ENCODE measurements around the gene COX6B1.
"Not testable (repeated sequence)": the region's sequence is repeated elsewhere in the genome, so short reads cannot be mapped to it uniquely, and the experiment has no call there.

COX6B1 gene

DNA sequence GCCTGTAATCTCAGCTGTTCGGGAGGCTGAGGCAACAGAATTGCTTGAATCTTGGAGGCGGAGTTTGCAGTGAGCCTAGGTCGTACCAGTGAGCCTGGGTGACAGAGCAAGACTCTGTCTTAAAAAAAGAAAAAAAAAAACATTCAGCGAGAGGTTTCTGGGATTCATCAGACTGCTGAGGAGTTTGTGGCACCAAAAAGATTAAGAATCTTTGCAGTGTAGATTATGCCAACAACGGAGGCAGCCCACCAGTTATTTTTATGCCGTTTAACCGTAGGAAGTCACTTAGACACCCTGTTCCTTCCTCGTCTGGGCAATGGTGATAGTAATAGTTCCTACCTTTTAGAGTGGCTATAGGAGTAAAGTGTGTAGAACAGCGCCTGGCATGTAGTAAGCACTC is 2.5 kb downstream of the COX6B1 start:
- H3K9ac ChIP-seq (ENCODE audit: low read length): no peak overlapping the region
- no peaks in the 10 kb centered on the region for H3K4me1 ChIP-seq (ENCODE audit: control insufficient read depth, low read depth, low read length)
- no peak overlapping the region for H3K27ac ChIP-seq (ENCODE audit: low read length)
- no peaks in the 10 kb centered on the region for H3K9me3 ChIP-seq (ENCODE audit: control insufficient read depth, low read depth, low read length)
- H3K27me3 ChIP-seq (ENCODE audit: control insufficient read depth, insufficient read depth, low read length): peaks cover 10% of the 10 kb centered on the region
- H3K4me3 ChIP-seq (ENCODE audit: low read length): no peak overlapping the region
- peaks cover 22% of the 10 kb centered on the region for H3K36me3 ChIP-seq (ENCODE audit: control insufficient read depth, low read depth, low read length)

DNA sequence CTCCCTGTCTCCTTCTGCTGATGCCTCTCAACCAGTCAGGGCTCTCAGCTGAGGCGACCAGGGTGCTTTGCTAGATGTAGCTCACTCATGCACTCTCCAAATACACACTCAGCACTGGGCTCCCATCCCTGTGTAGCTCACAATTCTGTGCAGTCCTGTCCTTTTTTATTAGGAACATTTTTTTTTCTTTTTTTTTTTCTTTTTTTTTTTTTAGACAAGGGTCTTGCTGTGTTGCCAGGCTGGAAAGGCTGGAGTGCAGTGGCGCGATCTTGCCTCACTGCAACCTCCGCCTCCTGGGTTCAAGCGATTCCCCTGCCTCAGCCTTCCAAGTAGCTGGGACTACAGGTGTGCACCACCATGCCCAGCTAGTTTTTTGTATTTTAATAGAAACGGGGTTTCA is 6.7 kb downstream of the COX6B1 start:
- not testable (repeated sequence) for H3K27ac ChIP-seq (ENCODE audit: low read length); H3K9me3 ChIP-seq (ENCODE audit: control insufficient read depth, low read depth, low read length); H3K4me3 ChIP-seq (ENCODE audit: low read length); H3K9ac ChIP-seq (ENCODE audit: low read length); H3K27me3 ChIP-seq (ENCODE audit: control insufficient read depth, insufficient read depth, low read length); H3K4me1 ChIP-seq (ENCODE audit: control insufficient read depth, low read depth, low read length)
- peaks cover 40% of the 10 kb centered on the region for H3K36me3 ChIP-seq (ENCODE audit: control insufficient read depth, low read depth, low read length)

DNA sequence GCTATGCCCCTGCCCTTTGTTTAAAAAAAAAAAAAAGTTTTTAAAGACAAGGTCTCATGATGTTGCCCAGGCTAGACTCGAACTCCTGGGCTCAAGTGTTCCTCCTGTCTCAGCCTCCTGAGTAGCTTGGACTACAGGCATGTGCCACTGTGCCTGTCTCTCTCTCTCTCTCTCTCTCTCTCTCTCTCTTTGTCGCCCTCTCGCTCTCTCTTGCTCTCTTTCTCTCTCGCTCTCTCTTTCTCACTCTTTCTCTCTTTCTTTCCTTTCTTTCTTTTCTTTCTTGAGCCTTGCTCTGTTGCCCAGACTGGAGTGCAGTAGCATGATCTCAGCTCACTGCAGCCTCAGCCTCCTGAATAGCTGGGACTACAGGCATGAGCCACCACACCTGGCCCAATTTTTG is 7.5 kb downstream of the COX6B1 start:
- Histone ChIP-seq H3K36me3 (ENCODE audit: control insufficient read depth, low read depth, low read length) (peaks cover 40% of the 10 kb centered on the region), H3K9ac (ENCODE audit: low read length) (no peak overlapping the region), H3K27ac (ENCODE audit: low read length) (no peak overlapping the region), H3K4me1 (ENCODE audit: control insufficient read depth, low read depth, low read length) (no peaks in the 10 kb centered on the region), H3K4me3 (ENCODE audit: low read length) (no peak overlapping the region), H3K9me3 (ENCODE audit: control insufficient read depth, low read depth, low read length) (no peaks in the 10 kb centered on the region), H3K27me3 (ENCODE audit: control insufficient read depth, insufficient read depth, low read length) (no peaks in the 10 kb centered on the region)

DNA sequence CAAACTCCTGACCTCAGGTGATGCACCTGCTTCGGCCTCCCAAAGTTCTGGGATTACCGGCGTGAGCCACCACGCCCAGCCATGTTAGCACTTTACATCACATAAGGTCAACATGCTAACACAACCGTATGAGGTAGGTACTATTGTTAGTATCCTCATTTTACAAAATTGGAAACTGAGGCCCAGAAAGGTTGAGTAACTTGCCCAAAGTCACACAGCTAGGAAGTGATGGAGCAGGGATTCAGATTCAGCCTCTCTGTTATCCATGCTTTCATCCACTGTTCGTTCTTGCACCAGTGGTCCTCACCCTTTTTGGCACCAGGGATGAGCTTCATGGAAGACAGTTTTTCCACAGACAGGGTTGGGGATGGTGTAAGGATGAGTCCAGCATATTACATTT is 8.6 kb downstream of the COX6B1 start:
- no peak overlapping the region for H3K4me3 ChIP-seq (ENCODE audit: low read length)
- no peaks in the 10 kb centered on the region for H3K9me3 ChIP-seq (ENCODE audit: control insufficient read depth, low read depth, low read length)
- H3K9ac ChIP-seq (ENCODE audit: low read length): no peak overlapping the region
- peaks cover 35% of the 10 kb centered on the region for H3K36me3 ChIP-seq (ENCODE audit: control insufficient read depth, low read depth, low read length)
- no peaks in the 10 kb centered on the region for H3K4me1 ChIP-seq (ENCODE audit: control insufficient read depth, low read depth, low read length)
- H3K27me3 ChIP-seq (ENCODE audit: control insufficient read depth, insufficient read depth, low read length): no peaks in the 10 kb centered on the region
- no peak overlapping the region for H3K27ac ChIP-seq (ENCODE audit: low read length)

DNA sequence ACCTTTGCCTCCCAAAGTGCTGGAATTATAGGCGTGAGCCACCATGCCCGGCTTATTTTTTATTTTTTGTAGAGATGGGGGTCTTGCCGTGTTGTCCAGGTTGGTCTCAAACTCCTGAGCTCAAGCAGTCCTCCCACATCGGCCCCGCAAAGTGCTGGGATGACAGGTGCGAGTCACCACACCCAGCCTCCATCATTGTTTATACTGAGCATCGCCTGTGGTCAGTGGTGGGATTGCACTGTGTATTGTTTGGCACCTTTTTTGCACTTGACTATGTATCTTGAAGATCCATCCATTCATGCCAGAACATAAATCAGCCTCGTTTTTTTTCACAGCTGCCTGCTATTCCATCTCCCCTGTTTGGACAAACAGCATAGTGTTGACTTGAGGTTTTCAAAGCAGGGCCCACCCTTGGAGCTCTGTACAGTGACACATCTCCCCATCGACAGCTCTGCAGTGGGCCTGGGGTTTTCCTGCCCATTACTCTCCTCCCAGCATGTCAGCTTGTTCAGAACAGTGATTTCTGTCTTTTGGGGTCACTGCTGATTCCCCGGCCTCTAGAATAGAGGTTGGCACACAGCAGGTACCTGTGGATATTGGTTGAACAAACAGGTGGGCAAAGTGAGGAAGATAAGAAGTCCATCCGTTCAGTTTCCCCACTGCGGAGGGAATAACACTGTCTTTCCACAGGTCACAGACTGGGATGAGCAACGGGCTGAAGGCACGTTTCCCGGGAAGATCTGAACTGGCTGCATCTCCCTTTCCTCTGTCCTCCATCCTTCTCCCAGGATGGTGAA is 10.0 kb downstream of the COX6B1 start:
- Histone ChIP-seq H3K9me3 (ENCODE audit: control insufficient read depth, low read depth, low read length) (no peaks in the 10 kb centered on the region), H3K36me3 (ENCODE audit: control insufficient read depth, low read depth, low read length) (peaks cover 35% of the 10 kb centered on the region), H3K4me1 (ENCODE audit: control insufficient read depth, low read depth, low read length) (no peaks in the 10 kb centered on the region), H3K4me3 (ENCODE audit: low read length) (no peak overlapping the region), H3K27me3 (ENCODE audit: control insufficient read depth, insufficient read depth, low read length) (no peaks in the 10 kb centered on the region), H3K27ac (ENCODE audit: low read length) (no peak overlapping the region), H3K9ac (ENCODE audit: low read length) (no peak overlapping the region)

DNA sequence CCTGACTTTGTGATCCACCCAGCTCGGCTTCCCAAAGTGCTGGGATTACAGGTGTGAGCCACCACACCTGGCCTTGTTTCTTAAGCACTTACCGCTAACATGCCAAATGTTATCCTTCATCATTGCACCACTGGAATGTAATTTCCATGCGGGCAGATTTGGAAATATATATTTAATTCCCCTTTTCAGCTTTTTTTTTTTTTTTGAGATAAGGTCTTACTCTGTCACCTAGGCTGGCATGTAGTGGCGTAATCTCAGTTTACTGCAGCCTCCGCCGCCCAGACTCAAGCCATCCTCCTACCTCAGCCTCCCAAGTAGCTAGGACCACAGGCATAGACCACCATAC is 13.8 kb downstream of the COX6B1 start:
- Histone ChIP-seq H3K9me3 (ENCODE audit: control insufficient read depth, low read depth, low read length) (no peaks in the 10 kb centered on the region), H3K27me3 (ENCODE audit: control insufficient read depth, insufficient read depth, low read length) (no peaks in the 10 kb centered on the region), H3K9ac (ENCODE audit: low read length) (no peak overlapping the region), H3K27ac (ENCODE audit: low read length) (no peak overlapping the region), H3K4me3 (ENCODE audit: low read length) (no peak overlapping the region), H3K4me1 (ENCODE audit: control insufficient read depth, low read depth, low read length) (no peaks in the 10 kb centered on the region), H3K36me3 (ENCODE audit: control insufficient read depth, low read depth, low read length) (peaks cover 6% of the 10 kb centered on the region)

DNA sequence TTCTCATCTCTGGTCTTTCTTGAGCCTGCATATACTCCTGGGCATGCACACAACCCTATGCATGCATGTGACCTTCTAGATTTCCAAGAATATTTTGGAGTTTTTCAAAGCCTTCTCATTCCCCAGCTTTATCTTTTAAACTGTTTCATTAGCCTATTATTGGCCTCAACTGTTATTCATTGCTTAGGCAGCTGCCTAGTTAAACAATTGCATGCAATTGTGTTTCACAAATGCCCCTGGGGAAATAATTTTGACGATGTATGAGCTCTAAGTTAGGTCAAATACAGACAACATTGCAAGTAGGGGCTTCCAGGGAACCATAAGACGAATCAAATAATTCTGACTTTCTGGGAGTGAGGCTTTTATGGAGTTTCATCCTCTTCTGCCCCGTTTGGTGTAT is 15.9 kb downstream of the COX6B1 start:
- Histone ChIP-seq H3K4me1 (ENCODE audit: control insufficient read depth, low read depth, low read length) (no peaks in the 10 kb centered on the region), H3K9ac (ENCODE audit: low read length) (no peak overlapping the region), H3K4me3 (ENCODE audit: low read length) (no peak overlapping the region), H3K27ac (ENCODE audit: low read length) (no peak overlapping the region), H3K27me3 (ENCODE audit: control insufficient read depth, insufficient read depth, low read length) (no peaks in the 10 kb centered on the region), H3K36me3 (ENCODE audit: control insufficient read depth, low read depth, low read length) (no peaks in the 10 kb centered on the region), H3K9me3 (ENCODE audit: control insufficient read depth, low read depth, low read length) (no peaks in the 10 kb centered on the region)

DNA sequence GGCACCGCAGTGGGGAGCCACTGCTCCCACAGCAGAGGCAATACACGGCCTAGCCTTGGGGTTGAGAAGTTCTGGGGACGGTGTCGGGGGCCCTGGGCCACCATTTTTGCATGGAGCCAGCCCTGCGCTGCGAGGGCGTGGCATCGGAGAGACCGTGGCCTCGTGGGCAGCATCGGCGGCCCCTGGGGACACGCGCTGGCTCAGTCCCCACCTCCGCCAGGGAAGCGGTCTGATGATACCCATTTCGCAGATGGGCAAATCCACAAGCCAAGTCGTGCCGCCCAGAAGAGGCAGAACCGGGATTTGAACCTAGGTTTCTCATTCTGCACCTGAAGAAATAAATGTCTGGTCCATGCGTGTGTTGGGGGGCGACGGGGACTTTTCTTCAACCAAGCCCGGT is 17.0 kb downstream of the COX6B1 start:
- Histone ChIP-seq H3K36me3 (ENCODE audit: control insufficient read depth, low read depth, low read length) (no peaks in the 10 kb centered on the region), H3K27me3 (ENCODE audit: control insufficient read depth, insufficient read depth, low read length) (peaks cover 4% of the 10 kb centered on the region), H3K9me3 (ENCODE audit: control insufficient read depth, low read depth, low read length) (no peaks in the 10 kb centered on the region), H3K4me1 (ENCODE audit: control insufficient read depth, low read depth, low read length) (no peaks in the 10 kb centered on the region), H3K9ac (ENCODE audit: low read length) (no peak overlapping the region), H3K4me3 (ENCODE audit: low read length) (no peak overlapping the region), H3K27ac (ENCODE audit: low read length) (no peak overlapping the region)

DNA sequence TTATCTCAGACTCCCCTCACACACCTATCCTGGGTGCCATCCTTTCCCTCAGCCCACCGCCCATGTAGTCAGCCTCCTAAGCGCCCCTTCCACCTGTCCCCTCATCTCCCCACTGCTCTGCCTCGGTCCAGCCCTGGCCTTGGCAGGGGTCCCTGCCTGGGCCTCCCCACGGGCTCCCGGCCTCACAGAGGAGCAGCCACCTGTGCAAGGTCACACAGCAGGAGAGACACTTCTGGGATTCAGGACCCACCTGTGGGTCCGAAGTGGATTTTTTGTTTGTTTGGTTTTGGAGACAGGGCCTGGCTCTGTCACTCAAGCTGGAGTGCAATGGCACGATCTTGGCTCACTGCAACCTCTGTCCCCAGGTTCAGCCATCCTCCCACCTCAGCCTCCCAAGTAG is 17.5 kb downstream of the COX6B1 start:
- Histone ChIP-seq H3K4me1 (ENCODE audit: control insufficient read depth, low read depth, low read length) (no peaks in the 10 kb centered on the region), H3K4me3 (ENCODE audit: low read length) (no peak overlapping the region), H3K9me3 (ENCODE audit: control insufficient read depth, low read depth, low read length) (no peaks in the 10 kb centered on the region), H3K27ac (ENCODE audit: low read length) (no peak overlapping the region), H3K27me3 (ENCODE audit: control insufficient read depth, insufficient read depth, low read length) (peaks cover 4% of the 10 kb centered on the region), H3K9ac (ENCODE audit: low read length) (no peak overlapping the region), H3K36me3 (ENCODE audit: control insufficient read depth, low read depth, low read length) (no peaks in the 10 kb centered on the region)

DNA sequence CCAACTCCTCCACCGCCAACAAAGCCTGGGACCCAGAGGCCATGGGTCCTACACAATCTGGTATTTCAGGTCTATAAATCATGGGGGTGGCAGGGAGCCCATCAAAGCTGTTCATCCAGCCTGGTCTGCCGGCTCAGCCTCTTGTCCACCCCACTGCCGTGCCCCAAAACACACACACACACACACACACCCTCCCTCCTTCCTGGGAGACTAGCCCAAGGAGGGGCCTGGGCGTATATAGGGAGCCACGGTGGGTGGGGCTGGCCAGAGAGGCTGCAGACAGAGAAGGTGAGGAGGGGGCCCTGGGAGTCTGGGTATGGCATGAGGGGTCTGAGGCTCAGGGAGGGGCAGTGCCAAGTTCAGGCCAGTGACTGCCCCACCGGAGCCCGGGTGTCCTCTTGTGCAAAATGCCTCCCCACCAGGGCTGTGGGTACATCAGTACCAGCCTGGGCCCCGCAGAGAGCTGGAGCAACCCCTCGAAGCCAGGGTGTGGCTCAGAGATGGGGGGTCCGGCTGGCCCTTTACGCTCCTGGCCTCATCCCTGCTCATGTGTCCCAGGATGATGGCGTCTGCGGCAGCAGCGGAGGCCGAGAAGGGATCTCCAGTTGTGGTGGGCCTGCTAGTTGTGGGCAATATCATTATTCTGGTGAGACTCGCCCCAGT is 18.3 kb downstream of the COX6B1 start, which contains the start of gene UPK1A:
Gene UPK1A, plus strand, starts transcription at position 267 of the 663 bp plus-strand sequence. Its CDS starts 296 bp downstream, at position 563.
- no peaks in the 10 kb centered on the region for H3K4me1 ChIP-seq (ENCODE audit: control insufficient read depth, low read depth, low read length)
- H3K9ac ChIP-seq (ENCODE audit: low read length): no peak within 1 kb of the TSS
- H3K9me3 ChIP-seq (ENCODE audit: control insufficient read depth, low read depth, low read length): no peaks in the 10 kb centered on the region
- no peaks in the 10 kb centered on the region for H3K36me3 ChIP-seq (ENCODE audit: control insufficient read depth, low read depth, low read length)
- no peak within 1 kb of the TSS for H3K4me3 ChIP-seq (ENCODE audit: low read length)
- peaks cover 4% of the 10 kb centered on the region for H3K27me3 ChIP-seq (ENCODE audit: control insufficient read depth, insufficient read depth, low read length)
- no peak within 1 kb of the TSS for H3K27ac ChIP-seq (ENCODE audit: low read length)

DNA sequence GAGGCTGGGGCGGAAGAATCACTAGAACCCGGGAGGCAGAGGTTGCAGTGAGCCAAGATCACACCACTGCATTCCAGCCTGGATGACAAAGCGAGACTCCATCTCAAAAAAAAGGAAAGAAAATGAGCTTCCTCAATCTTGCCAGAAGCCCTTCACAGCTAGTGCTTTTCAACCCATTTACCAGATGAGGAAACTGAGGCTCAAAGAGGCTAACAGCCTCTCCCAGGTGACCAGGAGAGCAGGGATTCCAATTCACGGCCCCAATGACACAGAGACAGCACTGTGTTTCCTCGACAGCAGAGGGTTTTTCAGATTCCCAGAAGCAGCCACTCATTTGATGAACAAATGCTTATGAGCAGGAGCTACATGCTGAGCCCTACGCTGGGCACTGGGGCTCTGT is 21.4 kb downstream of the COX6B1 start:
- Histone ChIP-seq H3K27me3 (ENCODE audit: control insufficient read depth, insufficient read depth, low read length) (peaks cover 13% of the 10 kb centered on the region), H3K9ac (ENCODE audit: low read length) (no peak overlapping the region), H3K27ac (ENCODE audit: low read length) (no peak overlapping the region), H3K9me3 (ENCODE audit: control insufficient read depth, low read depth, low read length) (no peaks in the 10 kb centered on the region), H3K36me3 (ENCODE audit: control insufficient read depth, low read depth, low read length) (no peaks in the 10 kb centered on the region), H3K4me3 (ENCODE audit: low read length) (no peak overlapping the region), H3K4me1 (ENCODE audit: control insufficient read depth, low read depth, low read length) (no peaks in the 10 kb centered on the region)

DNA sequence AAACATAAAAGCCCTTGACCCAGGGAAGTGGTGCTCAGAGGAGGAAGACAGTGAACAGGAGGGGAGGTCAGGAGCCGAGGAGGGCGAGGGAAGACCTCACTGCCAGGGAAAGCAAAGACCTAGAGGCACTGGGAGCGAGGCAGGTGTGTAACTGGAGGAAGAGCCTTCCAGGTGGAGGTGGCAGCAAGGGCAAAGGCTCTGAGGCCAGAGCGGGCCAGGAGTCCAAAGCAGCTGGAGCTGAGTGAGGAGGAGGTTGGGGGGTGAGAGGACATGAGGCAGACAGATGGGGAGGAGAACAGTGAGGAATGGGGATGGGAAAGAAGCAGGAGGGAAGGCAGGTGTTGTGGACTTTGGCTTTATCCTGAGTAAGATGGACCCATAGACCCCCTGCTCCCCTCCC is 21.9 kb downstream of the COX6B1 start:
- H3K9me3 ChIP-seq (ENCODE audit: control insufficient read depth, low read depth, low read length): no peaks in the 10 kb centered on the region
- H3K9ac ChIP-seq (ENCODE audit: low read length): no peak overlapping the region
- no peaks in the 10 kb centered on the region for H3K36me3 ChIP-seq (ENCODE audit: control insufficient read depth, low read depth, low read length)
- no peak overlapping the region for H3K27ac ChIP-seq (ENCODE audit: low read length)
- peaks cover 13% of the 10 kb centered on the region for H3K27me3 ChIP-seq (ENCODE audit: control insufficient read depth, insufficient read depth, low read length)
- H3K4me1 ChIP-seq (ENCODE audit: control insufficient read depth, low read depth, low read length): no peaks in the 10 kb centered on the region
- H3K4me3 ChIP-seq (ENCODE audit: low read length): no peak overlapping the region

Measured in iPS-18a (cell line).